ENCODE results near the gene CHST13. TPM values are rescaled to one million over a fixed set of nuclear protein-coding genes. Genes with fewer than 3 reads are reported as not detected.

CHST13 gene
- total RNA-seq, 2 experiments from 2014 or later, result not detected

DNA sequence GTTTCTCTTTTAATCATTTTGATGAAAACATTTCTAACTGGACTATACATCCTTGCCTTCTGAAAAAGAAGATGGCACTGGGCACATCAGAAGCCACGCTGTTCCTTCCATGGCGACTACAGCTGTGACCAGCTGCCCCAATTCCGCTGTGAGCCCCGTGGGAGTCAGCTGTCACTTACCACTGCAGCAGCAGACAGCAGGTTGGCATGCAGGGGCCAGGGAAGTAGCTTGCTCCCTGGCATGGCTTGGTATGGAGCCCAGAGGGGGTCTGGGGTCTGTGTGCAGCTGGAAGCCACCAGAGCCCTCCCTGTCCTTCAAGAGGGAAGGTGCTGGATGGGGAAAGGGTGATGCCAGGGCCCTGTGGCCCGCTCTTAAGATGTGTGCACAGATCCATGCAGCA, 43.7 kb upstream of the CHST13 start:
- TF ChIP-seq, protein P1, sequence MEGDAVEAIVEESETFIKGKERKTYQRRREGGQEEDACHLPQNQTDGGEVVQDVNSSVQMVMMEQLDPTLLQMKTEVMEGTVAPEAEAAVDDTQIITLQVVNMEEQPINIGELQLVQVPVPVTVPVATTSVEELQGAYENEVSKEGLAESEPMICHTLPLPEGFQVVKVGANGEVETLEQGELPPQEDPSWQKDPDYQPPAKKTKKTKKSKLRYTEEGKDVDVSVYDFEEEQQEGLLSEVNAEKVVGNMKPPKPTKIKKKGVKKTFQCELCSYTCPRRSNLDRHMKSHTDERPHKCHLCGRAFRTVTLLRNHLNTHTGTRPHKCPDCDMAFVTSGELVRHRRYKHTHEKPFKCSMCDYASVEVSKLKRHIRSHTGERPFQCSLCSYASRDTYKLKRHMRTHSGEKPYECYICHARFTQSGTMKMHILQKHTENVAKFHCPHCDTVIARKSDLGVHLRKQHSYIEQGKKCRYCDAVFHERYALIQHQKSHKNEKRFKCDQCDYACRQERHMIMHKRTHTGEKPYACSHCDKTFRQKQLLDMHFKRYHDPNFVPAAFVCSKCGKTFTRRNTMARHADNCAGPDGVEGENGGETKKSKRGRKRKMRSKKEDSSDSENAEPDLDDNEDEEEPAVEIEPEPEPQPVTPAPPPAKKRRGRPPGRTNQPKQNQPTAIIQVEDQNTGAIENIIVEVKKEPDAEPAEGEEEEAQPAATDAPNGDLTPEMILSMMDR (IDR thresholded peaks at IDR 0.05), result no peak
- intact Hi-C loops (cut with DNase I, micrococcal nuclease), result no loop called here
- Mint-ChIP-seq H3K27ac (no peak overlapping the region), H3K9me3 (no peaks in the 10 kb centered on the region), H3K4me1 (ENCODE audit: low read depth) (peaks cover 11% of the 10 kb centered on the region), H3K27me3 (no peaks in the 10 kb centered on the region), H3K4me3 (no peak overlapping the region), H3K36me3 (ENCODE audit: low read depth) (no peaks in the 10 kb centered on the region)
- no peak overlapping the region for H3K27ac ChIP-seq (ENCODE audit: low read depth in 1 of 2, low read length in 2 of 2)
- DNase-seq (no peak), ATAC-seq (ENCODE audit: poor library complexity) (no peak)
- ChIA-PET CTCF (no interaction called here), POLR2A (no interaction called here)
- H3K4me3 ChIP-seq (ENCODE audit: low read length), result no peak overlapping the region
- peaks cover 7% of the 10 kb centered on the region for H3K4me1 ChIP-seq (ENCODE audit: insufficient read depth, low read length)
- H3K9me3 ChIP-seq (ENCODE audit: control insufficient read depth in 1 of 2, insufficient read depth in 1 of 2, low read length in 2 of 2), result no peaks in the 10 kb centered on the region
- H3K36me3 ChIP-seq (ENCODE audit: insufficient read depth, low read length), result no peaks in the 10 kb centered on the region
- H3K27me3 ChIP-seq (ENCODE audit: control insufficient read depth in 1 of 2, insufficient read depth in 2 of 2, low read length in 2 of 2), result no peaks in the 10 kb centered on the region

DNA sequence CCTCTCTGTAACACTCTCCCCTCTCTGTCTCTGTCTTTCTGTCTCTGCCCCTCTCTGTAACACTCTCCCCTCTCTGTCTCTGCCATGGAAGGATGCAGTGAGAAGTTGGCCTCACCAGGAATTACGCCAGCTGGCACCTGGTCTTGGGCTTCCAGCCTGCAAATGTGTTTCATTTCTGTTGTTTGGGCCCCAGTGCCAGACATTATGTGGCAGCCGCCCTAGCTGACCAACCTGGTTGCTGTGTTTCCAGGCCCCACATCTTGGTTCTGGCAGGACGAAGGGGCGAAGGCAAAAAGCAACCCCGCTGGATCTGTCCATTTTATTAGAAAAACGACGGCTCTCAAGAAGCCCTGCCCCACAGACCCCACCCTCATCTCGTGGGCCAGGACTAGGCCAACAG, 43.1 kb upstream of the CHST13 start:
- peaks cover 7% of the 10 kb centered on the region for H3K4me1 ChIP-seq (ENCODE audit: insufficient read depth, low read length)
- ChIA-PET CTCF (no interaction called here), POLR2A (no interaction called here)
- no peak overlapping the region for H3K4me3 ChIP-seq (ENCODE audit: low read length)
- H3K27ac Mint-ChIP-seq, result no peak overlapping the region
- H3K27ac ChIP-seq (ENCODE audit: low read depth in 1 of 2, low read length in 2 of 2), result no peak overlapping the region
- no peaks in the 10 kb centered on the region for H3K36me3 Mint-ChIP-seq (ENCODE audit: low read depth)
- intact Hi-C loops (cut with DNase I, micrococcal nuclease), result no loop called here
- no peaks in the 10 kb centered on the region for H3K36me3 ChIP-seq (ENCODE audit: insufficient read depth, low read length)
- TF ChIP-seq, protein P1 (IDR thresholded peaks at IDR 0.05), result no peak
- H3K9me3 ChIP-seq (ENCODE audit: control insufficient read depth in 1 of 2, insufficient read depth in 1 of 2, low read length in 2 of 2), result no peaks in the 10 kb centered on the region
- no peaks in the 10 kb centered on the region for H3K27me3 ChIP-seq (ENCODE audit: control insufficient read depth in 1 of 2, insufficient read depth in 2 of 2, low read length in 2 of 2)
- H3K4me1 Mint-ChIP-seq (ENCODE audit: low read depth), result peaks cover 11% of the 10 kb centered on the region
- H3K27me3 Mint-ChIP-seq, result no peaks in the 10 kb centered on the region
- no peak overlapping the region for H3K4me3 Mint-ChIP-seq
- ATAC-seq (ENCODE audit: poor library complexity) (no peak), DNase-seq (no peak)
- H3K9me3 Mint-ChIP-seq, result no peaks in the 10 kb centered on the region

DNA sequence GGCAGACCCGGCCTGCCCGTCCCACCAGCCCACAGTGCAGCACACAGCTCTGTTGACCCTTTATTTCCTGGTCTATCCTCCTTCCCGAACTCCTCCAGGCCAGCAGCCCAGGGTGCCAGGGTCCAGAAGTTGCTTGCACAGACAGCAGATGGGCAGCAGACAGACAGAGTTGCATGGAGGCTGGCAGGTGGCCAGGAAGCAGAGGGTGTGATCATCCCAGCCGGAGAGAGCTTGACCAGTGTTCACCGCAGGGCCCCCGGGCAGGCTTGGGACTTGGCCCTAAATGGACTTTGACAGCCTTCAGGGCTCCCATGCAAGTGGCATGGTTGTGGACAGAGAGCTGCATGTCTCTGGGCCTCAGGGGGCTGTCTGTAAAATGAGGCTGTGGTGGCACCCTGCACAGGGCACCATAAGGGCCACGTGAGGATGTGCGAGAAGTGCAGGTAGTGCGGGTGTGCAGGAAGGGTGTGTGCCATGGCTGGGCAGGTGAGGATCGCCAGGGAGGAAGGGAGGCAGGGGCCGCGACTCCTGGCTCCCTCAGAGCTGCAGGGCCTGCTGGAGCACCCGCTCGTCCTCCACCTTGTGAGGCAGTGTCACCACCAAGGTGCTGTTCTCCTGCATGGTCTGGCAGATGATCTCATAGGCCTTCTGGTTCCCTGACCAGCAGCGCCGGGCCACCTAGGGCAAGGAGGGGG, 42.0 kb upstream of the CHST13 start:
- ChIA-PET CTCF (no interaction called here), POLR2A (no interaction called here)
- Histone ChIP-seq H3K36me3 (ENCODE audit: insufficient read depth, low read length) (no peaks in the 10 kb centered on the region), H3K4me3 (ENCODE audit: low read length) (no peak overlapping the region), H3K27ac (ENCODE audit: low read depth in 1 of 2, low read length in 2 of 2) (no peak overlapping the region), H3K27me3 (ENCODE audit: control insufficient read depth in 1 of 2, insufficient read depth in 2 of 2, low read length in 2 of 2) (no peaks in the 10 kb centered on the region), H3K9me3 (ENCODE audit: control insufficient read depth in 1 of 2, insufficient read depth in 1 of 2, low read length in 2 of 2) (no peaks in the 10 kb centered on the region), H3K4me1 (ENCODE audit: insufficient read depth, low read length) (peaks cover 6% of the 10 kb centered on the region)
- H3K27ac Mint-ChIP-seq, result no peak overlapping the region
- intact Hi-C loops (cut with DNase I, micrococcal nuclease), result no loop called here
- H3K27me3 Mint-ChIP-seq, result no peaks in the 10 kb centered on the region
- DNase-seq (no peak), ATAC-seq (ENCODE audit: poor library complexity) (no peak)
- TF ChIP-seq, protein P1 (IDR thresholded peaks at IDR 0.05), result no peak
- no peaks in the 10 kb centered on the region for H3K9me3 Mint-ChIP-seq
- H3K4me3 Mint-ChIP-seq, result no peak overlapping the region
- H3K36me3 Mint-ChIP-seq (ENCODE audit: low read depth), result no peaks in the 10 kb centered on the region
- peaks cover 12% of the 10 kb centered on the region for H3K4me1 Mint-ChIP-seq (ENCODE audit: low read depth)
